ENCODE data around the gene DGLUCY. TPM values are rescaled to one million over a fixed set of nuclear protein-coding genes. Genes with fewer than 3 reads are reported as not detected.

Gene DGLUCY
- total and polyA plus RNA-seq, 2 donors (not counting 1 experiment from before 2014, with no cell fraction given): 91.5 to 103 TPM

- no peaks in the 10 kb centered on the region for H3K27me3 Mint-ChIP-seq
- CTCF ChIA-PET: interaction anchor here (1.2 to 1.9 kb wide), 3 partner anchors 27 to 242 kb away, joined by 3 to 7 read pairs (median 3); no protein-coding TSS in a partner anchor
- TF ChIP-seq EZH2 (IDR thresholded peaks at IDR 0.05; ENCODE audit: borderline replicate concordance, insufficient read depth, low read depth, low read length, poor library complexity, severe bottlenecking) (no peak), CTCF (IDR thresholded peaks at IDR 0.05) (no peak)
- no peak for ATAC-seq (ENCODE audit: low read depth)
- H3K27me3 ChIP-seq (replicated peaks in 1 of 4; ENCODE audit: control extremely low read depth in 1 of 4, control insufficient read depth in 3 of 4, insufficient read depth in 4 of 4, low read length in 3 of 4): no peaks in the 10 kb centered on the region
- POLR2A ChIA-PET: no interaction called here
- no peaks in the 10 kb centered on the region for H4K20me1 ChIP-seq (ENCODE audit: control insufficient read depth, insufficient read depth, low read length, poor library complexity, severe bottlenecking)
- H3K9ac ChIP-seq (ENCODE audit: low read length): no peak overlapping the region
- H3K36me3 ChIP-seq (replicated peaks in 1 of 2; ENCODE audit: control extremely low read depth in 1 of 2, control insufficient read depth in 1 of 2, extremely low read depth in 1 of 2, insufficient read depth in 2 of 2, low read length in 1 of 2): peaks cover 2 to 43% of the 10 kb centered on the region in 2 experiments
- H3K9me3 Mint-ChIP-seq (ENCODE audit: insufficient read depth): no peaks in the 10 kb centered on the region
- H3K4me1 ChIP-seq (ENCODE audit: control insufficient read depth in 2 of 2, insufficient read depth in 2 of 2, low read length in 2 of 2): peaks cover 12 to 21% of the 10 kb centered on the region in 2 donors
- H3K27ac ChIP-seq (ENCODE audit: low read length in 2 of 2): no peak overlapping the region
- 90% methylated on average over 8 of the region's 11 CpGs for WGBS (ENCODE audit: insufficient coverage)
- H3K4me3 ChIP-seq (ENCODE audit: control extremely low read depth in 1 of 5, extremely low read depth in 1 of 5, insufficient read depth in 1 of 5, low read depth in 2 of 5, low read length in 4 of 5): no peak overlapping the region
- H3K4me1 Mint-ChIP-seq: peaks cover 31% of the 10 kb centered on the region
- H2AFZ ChIP-seq (ENCODE audit: insufficient read depth, low read depth, low read length, poor library complexity, severe bottlenecking): no peak overlapping the region
- H3K79me2 ChIP-seq (ENCODE audit: control insufficient read depth, insufficient read depth, low read length): peaks cover 59% of the 10 kb centered on the region
- H3K9me3 ChIP-seq (ENCODE audit: control extremely low read depth in 1 of 3, control insufficient read depth in 2 of 3, insufficient read depth in 1 of 3, low read length in 2 of 3): no peaks in the 10 kb centered on the region
- H3K4me3 Mint-ChIP-seq: no peak overlapping the region
- intact Hi-C loops (cut with micrococcal nuclease): no loop called here
- H3K4me2 ChIP-seq (replicated peaks; ENCODE audit: low read depth, low read length, poor library complexity, severe bottlenecking): no peak overlapping the region
- H3K27ac Mint-ChIP-seq: no peak overlapping the region
- DNase-seq: no peak
These were observed 31.7 kb downstream of the DGLUCY start for GRCh38 chr14:91145391-91146160.

- WGBS (ENCODE audit: insufficient coverage): 97% methylated on average over 5 of the region's 5 CpGs
- Histone ChIP-seq H3K27ac (ENCODE audit: low read length in 2 of 2) (no peak overlapping the region), H3K4me1 (ENCODE audit: control insufficient read depth in 2 of 2, insufficient read depth in 2 of 2, low read length in 2 of 2) (peaks cover 11 to 18% of the 10 kb centered on the region in 2 donors), H4K20me1 (ENCODE audit: control insufficient read depth, insufficient read depth, low read length, poor library complexity, severe bottlenecking) (no peaks in the 10 kb centered on the region), H2AFZ (ENCODE audit: insufficient read depth, low read depth, low read length, poor library complexity, severe bottlenecking) (no peak overlapping the region), H3K9me3 (ENCODE audit: control extremely low read depth in 1 of 3, control insufficient read depth in 2 of 3, insufficient read depth in 1 of 3, low read length in 2 of 3) (no peaks in the 10 kb centered on the region), H3K27me3 (replicated peaks in 1 of 4; ENCODE audit: control extremely low read depth in 1 of 4, control insufficient read depth in 3 of 4, insufficient read depth in 4 of 4, low read length in 3 of 4) (no peaks in the 10 kb centered on the region), H3K79me2 (ENCODE audit: control insufficient read depth, insufficient read depth, low read length) (peaks cover 58% of the 10 kb centered on the region), H3K9ac (ENCODE audit: low read length) (no peak overlapping the region), H3K4me2 (replicated peaks; ENCODE audit: low read depth, low read length, poor library complexity, severe bottlenecking) (no peak overlapping the region), H3K4me3 (ENCODE audit: control extremely low read depth in 1 of 5, extremely low read depth in 1 of 5, insufficient read depth in 1 of 5, low read depth in 2 of 5, low read length in 4 of 5) (no peak overlapping the region), H3K36me3 (replicated peaks in 1 of 2; ENCODE audit: control extremely low read depth in 1 of 2, control insufficient read depth in 1 of 2, extremely low read depth in 1 of 2, insufficient read depth in 2 of 2, low read length in 1 of 2) (peaks cover 2 to 43% of the 10 kb centered on the region in 2 experiments)
- H3K9me3 Mint-ChIP-seq (ENCODE audit: insufficient read depth): no peaks in the 10 kb centered on the region
- CTCF ChIA-PET: interaction anchor here (1.3 kb wide), 1 partner anchor 30 kb away, joined by 3 read pairs; no protein-coding TSS in a partner anchor
- intact Hi-C loops (cut with micrococcal nuclease): no loop called here
- no peaks in the 10 kb centered on the region for H3K27me3 Mint-ChIP-seq
- H3K4me3 Mint-ChIP-seq: no peak overlapping the region
- ATAC-seq (ENCODE audit: low read depth) (no peak), DNase-seq (no peak)
- TF ChIP-seq CTCF (IDR thresholded peaks at IDR 0.05) (no peak), EZH2 (IDR thresholded peaks at IDR 0.05; ENCODE audit: borderline replicate concordance, insufficient read depth, low read depth, low read length, poor library complexity, severe bottlenecking) (no peak)
- peaks cover 26% of the 10 kb centered on the region for H3K4me1 Mint-ChIP-seq
- H3K27ac Mint-ChIP-seq: no peak overlapping the region
- POLR2A ChIA-PET: interaction anchor here (0.6 kb wide), 2 partner anchors 9 to 123 kb away, joined by 7 to 8 read pairs; no protein-coding TSS in a partner anchor
These were observed 32.8 kb downstream of the DGLUCY start for GRCh38 chr14:91146661-91147060.
